Measurements from ENCODE around the gene SSBP2. TPM values are rescaled to one million over a fixed set of nuclear protein-coding genes. Genes with fewer than 3 reads are reported as not detected.
"Not testable (repeated sequence)": the region's sequence is repeated elsewhere in the genome, so short reads cannot be mapped to it uniquely, and the experiment has no call there.

SSBP2 gene
- total RNA-seq, 2 donors from 2014 or later, result 68.7 to 88.6 TPM

- intact Hi-C loops (cut with DNase I), result no loop called here
- no peak for DNase-seq (ENCODE audit: low spot score)
Measured at GRCh38 chr5:81631124-81631523, 119.8 kb downstream of the SSBP2 start.

GRCh38 chr5:81630684-81631083 lies 120.2 kb downstream of the SSBP2 start:
- no peak for DNase-seq (ENCODE audit: low spot score)
- intact Hi-C loops (cut with DNase I), result no loop called here

GRCh38 chr5:81629986-81630385 lies 120.9 kb downstream of the SSBP2 start:
- no peak for DNase-seq (ENCODE audit: low spot score)
- intact Hi-C loops (cut with DNase I), result no loop called here

GRCh38 chr5:81628061-81628460 lies 122.8 kb downstream of the SSBP2 start:
- intact Hi-C loops (cut with DNase I); DNase-seq (ENCODE audit: low spot score): not testable (repeated sequence)

GRCh38 chr5:81626524-81626923 lies 124.4 kb downstream of the SSBP2 start:
- intact Hi-C loops (cut with DNase I), result no loop called here
- DNase-seq (ENCODE audit: low spot score), result no peak

- intact Hi-C loops (cut with DNase I), result no loop called here
- DNase-seq (ENCODE audit: low spot score), result no peak
Measured at GRCh38 chr5:81609810-81610375, 141.0 kb downstream of the SSBP2 start.

GRCh38 chr5:81608976-81609375 lies 141.9 kb downstream of the SSBP2 start:
- intact Hi-C loops (cut with DNase I), result no loop called here
- DNase-seq (ENCODE audit: low spot score), result no peak

GRCh38 chr5:81607693-81608092 lies 143.2 kb downstream of the SSBP2 start:
- intact Hi-C loops (cut with DNase I), result no loop called here
- DNase-seq (ENCODE audit: low spot score), result no peak

- intact Hi-C loops (cut with DNase I), result no loop called here
Measured at GRCh38 chr5:81606150-81606549, 144.7 kb downstream of the SSBP2 start.

GRCh38 chr5:81605299-81605698 lies 145.6 kb downstream of the SSBP2 start:
- intact Hi-C loops (cut with DNase I), result no loop called here
- no peak for DNase-seq (ENCODE audit: low spot score)

More at GRCh38 chr5:81606150-81606549, 144.7 kb downstream of the SSBP2 start:
- DNase-seq (ENCODE audit: low spot score), result no peak

- DNase-seq (ENCODE audit: low spot score), result no peak
- intact Hi-C loops (cut with DNase I), result no loop called here
Measured at GRCh38 chr5:81604193-81604592, 146.7 kb downstream of the SSBP2 start.

GRCh38 chr5:81601919-81602318 lies 149.0 kb downstream of the SSBP2 start:
- intact Hi-C loops (cut with DNase I), result no loop called here
- no peak for DNase-seq (ENCODE audit: low spot score)

GRCh38 chr5:81592085-81592484 lies 158.8 kb downstream of the SSBP2 start:
- intact Hi-C loops (cut with DNase I), result not testable (repeated sequence)

GRCh38 chr5:81590498-81591384 lies 160.2 kb downstream of the SSBP2 start:
- no peak for DNase-seq (ENCODE audit: low spot score)
- intact Hi-C loops (cut with DNase I), result no loop called here

More at GRCh38 chr5:81592085-81592484, 158.8 kb downstream of the SSBP2 start:
- DNase-seq (ENCODE audit: low spot score), result not testable (repeated sequence)

GRCh38 chr5:81579262-81579924 lies 171.5 kb downstream of the SSBP2 start:
- intact Hi-C loops (cut with DNase I), result no loop called here
- DNase-seq (ENCODE audit: low spot score), result no peak

GRCh38 chr5:81577091-81577490 lies 173.8 kb downstream of the SSBP2 start:
- DNase-seq (ENCODE audit: low spot score), result no peak
- intact Hi-C loops (cut with DNase I), result no loop called here

GRCh38 chr5:81575924-81576323 lies 175.0 kb downstream of the SSBP2 start:
- DNase-seq (ENCODE audit: low spot score), result no peak
- intact Hi-C loops (cut with DNase I), result no loop called here

GRCh38 chr5:81572201-81572600 lies 178.7 kb downstream of the SSBP2 start:
- DNase-seq (ENCODE audit: low spot score), result no peak
- intact Hi-C loops (cut with DNase I), result no loop called here

- no peak for DNase-seq (ENCODE audit: low spot score)
- intact Hi-C loops (cut with DNase I), result no loop called here
Measured at GRCh38 chr5:81558188-81558587, 192.7 kb downstream of the SSBP2 start.

- DNase-seq (ENCODE audit: low spot score), result no peak
- intact Hi-C loops (cut with DNase I), result no loop called here
Measured at GRCh38 chr5:81556809-81557208, 194.1 kb downstream of the SSBP2 start.
